NCI-H2107 (cell line): ENCODE data around the gene DLX5.

Experiments
- DNase-seq: peaks from one replicate; lab custom pipeline; 2025; lab: John Stamatoyannopoulos, UW

DLX5 gene

GRCh38 chr7:97005183-97006054 is 19.2 kb downstream of the DLX5 start, which contains the start of gene DLX6:
Gene DLX6, plus strand, starts transcription at chr7:97005553. Its CDS starts 425 bp downstream, at chr7:97005978.
- DNase-seq: peak; percentile 92

DNA sequence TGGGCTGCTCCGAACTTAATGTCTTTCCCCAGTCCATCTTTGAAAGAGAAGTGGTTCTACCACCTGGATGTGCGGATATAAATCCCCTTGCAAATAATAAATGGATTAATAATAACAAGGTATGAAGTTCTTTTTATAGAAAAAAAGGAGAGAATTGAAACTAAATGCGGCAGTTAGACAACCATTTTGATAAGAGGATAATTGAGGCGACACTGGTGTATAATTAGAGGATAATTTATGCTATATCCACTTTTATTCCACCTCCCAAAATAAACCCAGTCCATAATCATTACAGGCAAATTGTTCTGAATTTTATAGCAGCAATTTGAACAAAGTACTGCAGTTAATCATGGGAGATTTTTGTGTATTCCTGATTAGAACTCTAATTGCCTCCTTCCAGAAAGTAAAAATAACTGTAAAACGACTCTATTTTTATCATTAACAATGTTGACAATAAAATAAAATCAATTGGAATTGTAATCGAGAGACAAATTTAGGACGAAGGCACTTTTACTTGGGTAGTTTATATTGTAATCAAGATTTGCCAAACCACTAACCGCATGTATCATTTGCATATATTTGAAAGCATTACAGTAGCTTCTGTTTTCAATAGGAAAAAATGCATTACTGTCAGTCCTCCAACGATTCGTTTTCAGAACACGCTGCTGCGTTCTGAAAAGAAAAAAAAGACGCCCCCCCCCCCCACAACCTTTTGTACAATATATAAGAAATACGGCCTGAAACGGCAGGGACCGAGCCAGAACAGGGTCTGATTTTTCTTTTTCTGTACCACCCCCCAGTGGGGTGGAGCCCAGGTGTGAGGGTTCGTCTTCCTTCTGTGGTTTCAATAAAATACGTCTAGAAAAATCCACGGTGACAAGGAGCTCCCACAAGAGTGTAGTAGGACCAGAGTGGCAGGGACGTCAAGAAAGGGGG is 20.1 kb downstream of the DLX5 start:
- no peak for DNase-seq

DNA sequence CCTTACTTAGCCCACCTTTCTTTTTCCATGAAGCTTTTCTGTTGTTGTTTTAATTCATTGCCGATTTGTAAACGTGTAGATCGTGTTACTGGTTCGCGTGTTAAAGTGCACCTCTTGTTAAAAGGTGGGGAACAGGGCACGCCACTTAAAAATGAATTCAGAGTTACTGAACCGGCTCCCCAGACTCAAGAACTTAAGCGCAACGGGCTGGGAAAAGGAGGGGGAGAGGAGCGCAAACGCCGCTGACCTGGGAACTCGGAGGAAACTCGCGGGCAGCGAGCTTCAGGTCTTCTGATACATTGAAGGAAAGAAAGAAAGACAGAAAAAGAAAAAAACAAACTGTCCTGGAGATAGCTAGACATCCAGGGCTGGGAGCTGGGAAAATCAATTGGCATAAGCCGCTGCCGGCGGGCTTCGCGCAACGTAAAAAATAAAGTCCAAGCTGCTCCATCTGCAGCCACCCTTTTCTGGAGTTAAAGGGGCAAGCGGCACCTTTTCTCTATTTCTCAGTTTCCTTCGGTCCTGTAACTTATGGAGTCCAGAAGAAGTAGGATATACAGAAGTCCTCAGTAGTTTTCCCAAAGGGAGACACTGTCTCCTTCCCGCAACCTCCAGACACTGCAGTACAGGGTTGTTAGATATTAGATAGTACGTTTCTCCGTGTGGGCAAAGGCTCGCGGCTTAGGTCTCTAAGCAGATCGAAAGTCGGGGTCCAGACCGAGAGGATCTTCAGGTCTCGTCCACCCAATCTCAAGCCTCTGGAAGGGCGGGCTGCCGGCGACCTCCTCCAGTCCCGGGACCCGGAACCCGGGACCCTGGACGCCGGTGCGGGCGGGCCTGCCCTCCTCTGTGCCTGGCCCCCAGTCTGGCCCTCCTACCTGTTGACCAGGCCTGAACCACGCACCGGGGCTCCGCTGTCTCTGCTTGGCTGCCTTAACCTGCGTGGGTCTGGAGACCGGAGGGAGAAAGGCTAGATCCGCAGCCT is 21.1 kb downstream of the DLX5 start:
- DNase-seq: no peak

- no peak for DNase-seq
Measured at GRCh38 chr7:97002555-97003261, 21.9 kb downstream of the DLX5 start.

DNA sequence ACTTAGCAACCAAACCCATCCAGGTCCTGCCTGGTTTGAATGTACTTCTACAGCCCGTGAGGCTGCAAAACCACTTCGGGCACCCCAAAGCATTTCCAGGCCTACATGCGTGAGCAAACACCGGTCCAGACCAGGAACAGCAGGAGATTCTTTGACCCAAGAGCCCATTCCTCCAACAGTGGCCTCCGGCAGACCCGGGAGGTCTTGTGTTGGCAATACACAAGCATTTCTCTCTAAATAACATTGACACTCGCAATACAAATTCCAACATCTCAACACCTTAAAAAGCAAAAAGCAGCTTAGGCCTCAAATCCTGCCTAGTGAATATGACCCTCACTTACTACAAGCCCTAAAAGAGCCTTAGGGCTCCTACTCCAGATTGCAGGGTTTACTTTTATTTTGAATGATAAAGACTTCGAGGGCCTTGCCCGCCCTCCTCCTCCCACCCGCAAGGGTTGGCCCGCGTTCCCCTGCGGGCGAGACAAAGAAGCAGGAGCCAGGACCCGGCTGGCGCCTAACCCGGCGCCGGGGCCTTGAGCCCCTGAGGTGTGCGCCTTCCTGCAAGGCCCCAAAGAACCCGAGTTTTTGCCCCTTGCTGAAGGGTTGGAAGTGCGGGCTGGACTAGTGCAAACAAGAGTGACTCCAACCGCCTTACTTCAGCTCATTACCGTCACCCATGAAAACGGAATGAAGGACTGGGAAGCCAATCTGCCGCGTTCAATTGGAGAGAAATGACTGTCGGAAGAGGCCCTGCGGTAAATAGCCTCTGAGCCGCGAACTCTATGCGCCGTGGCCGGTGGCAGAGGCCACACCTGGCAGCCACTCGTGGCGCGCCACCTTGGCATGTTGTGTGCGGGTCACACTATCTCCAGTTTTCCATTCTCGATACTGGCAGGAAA is 22.7 kb downstream of the DLX5 start:
- DNase-seq: no peak

GRCh38 chr7:97001221-97001620 is 23.4 kb downstream of the DLX5 start:
- no peak for DNase-seq

GRCh38 chr7:96998744-96999143 is 25.9 kb downstream of the DLX5 start:
- no peak for DNase-seq

GRCh38 chr7:96998333-96998732 is 26.3 kb downstream of the DLX5 start:
- no peak for DNase-seq

DNA sequence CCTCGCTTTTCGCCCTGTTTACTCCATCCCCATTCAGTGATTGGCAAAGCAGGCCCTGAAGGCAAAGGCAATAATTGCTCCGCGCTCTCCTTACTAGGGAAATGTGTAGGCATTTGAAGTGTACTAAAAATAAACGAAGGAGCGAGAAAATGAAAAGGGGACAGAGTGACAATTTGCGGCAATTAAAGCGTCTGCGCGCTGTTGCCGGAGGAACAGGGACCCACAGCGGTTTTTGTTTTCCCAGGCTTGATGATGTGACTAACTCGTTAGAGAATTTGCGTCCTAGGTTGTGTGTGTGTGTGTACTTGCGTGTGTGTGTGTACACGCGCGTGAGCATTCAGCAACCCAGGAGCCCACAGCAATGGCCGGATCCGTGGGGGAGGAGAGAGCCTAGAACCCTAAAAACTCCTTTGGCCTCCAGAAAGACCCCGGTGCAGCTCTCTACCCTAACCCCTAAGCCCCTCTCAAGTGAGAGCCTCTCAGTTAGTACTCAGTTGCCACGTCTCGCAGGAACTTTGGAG is 27.1 kb downstream of the DLX5 start:
- no peak for DNase-seq

GRCh38 chr7:96996958-96997511 is 27.6 kb downstream of the DLX5 start:
- no peak for DNase-seq

DNA sequence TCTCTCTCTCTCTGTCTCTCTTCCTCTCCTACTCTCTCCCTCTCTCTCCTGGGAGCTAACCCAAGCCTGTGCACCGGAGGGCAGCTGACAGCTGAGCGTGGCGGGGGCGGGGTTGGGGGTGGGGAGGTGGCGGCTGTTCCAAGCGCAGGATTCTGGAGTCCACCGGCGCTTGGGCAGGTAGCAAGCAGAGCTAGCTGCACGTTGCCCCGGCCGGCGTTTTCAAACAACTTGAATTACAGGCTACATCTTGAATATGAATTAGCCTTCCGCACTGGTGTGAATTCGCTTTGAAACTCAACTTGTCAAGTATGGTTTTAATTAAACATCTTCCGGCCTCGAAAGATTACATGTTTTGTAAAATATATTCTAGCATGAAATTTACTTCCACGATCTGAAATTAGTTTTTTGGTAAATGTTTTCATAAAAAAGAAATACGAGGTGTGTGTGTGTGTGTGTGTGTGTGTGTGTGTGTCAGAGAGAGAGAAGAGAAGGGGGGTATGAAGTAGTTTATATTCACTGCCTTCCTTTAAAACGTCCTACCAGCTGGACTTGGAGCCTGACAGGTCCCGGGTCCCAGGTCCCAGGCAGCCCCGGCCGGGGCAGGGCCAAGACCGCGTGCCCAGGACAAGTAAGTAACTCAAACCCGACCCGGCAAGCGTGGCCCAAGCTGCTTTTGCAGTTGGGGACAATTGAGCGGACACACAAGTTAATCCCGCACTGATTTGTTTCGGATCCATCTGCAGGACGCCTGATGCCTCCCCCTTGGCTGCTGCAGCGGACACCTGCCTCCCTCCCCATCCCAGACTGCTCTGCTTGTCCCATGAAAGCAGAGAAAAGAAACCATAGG is 28.3 kb downstream of the DLX5 start:
- DNase-seq: no peak

GRCh38 chr7:96995406-96996110 is 29.1 kb downstream of the DLX5 start:
- DNase-seq: no peak

DNA sequence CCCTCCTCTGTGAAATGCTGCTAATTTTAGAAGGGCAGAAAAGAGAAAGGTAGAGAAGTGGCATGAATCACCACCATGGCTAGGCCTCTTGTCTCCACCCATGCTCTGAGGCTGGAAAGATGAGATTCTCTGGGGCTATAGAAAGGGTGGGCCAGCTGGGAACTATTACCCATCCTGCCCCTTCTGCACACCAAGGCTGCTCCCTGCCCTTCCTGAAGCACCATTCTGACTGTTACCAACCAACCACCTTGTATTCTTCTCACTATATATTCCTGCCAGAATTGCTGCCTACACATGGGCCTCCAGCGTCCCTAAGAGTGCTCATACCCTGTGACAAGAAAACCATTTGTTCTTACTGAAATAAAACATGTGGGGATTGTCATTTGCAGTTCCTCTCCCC is 30.7 kb downstream of the DLX5 start:
- DNase-seq: no peak

- no peak for DNase-seq
Measured at GRCh38 chr7:96993094-96993865, 31.4 kb downstream of the DLX5 start.

GRCh38 chr7:96992192-96993005 is 32.2 kb downstream of the DLX5 start:
- DNase-seq: no peak
